Ramos (cell line): ENCODE results near the gene PRRC2B.
"Not testable (repeated sequence)": the region's sequence is repeated elsewhere in the genome, so short reads cannot be mapped to it uniquely, and the experiment has no call there.

Experiments
- in situ Hi-C: fragments of 300-500 bp; cut with MboI; formaldehyde crosslinking; loops from one replicate; pipeline ENCODE4 v1.14.3; 2022; ENCODE audit warnings: low sequenced_read_pairs; ENCODE audit not compliant: unreplicated experiment

PRRC2B gene

GRCh38 chr9:131385296-131385695, 8.6 kb upstream of the PRRC2B start:
- in situ Hi-C loops: no loop called here

- in situ Hi-C loops: no loop called here
Measured at GRCh38 chr9:131386281-131386680, 7.6 kb upstream of the PRRC2B start.

- in situ Hi-C loops: no loop called here
Measured at GRCh38 chr9:131387394-131387793, 6.5 kb upstream of the PRRC2B start.

GRCh38 chr9:131391020-131391419, 2.9 kb upstream of the PRRC2B start:
- in situ Hi-C loops: no loop called here

GRCh38 chr9:131391504-131391903, 2.4 kb upstream of the PRRC2B start:
- in situ Hi-C loops: no loop called here

GRCh38 chr9:131394464-131395156, 724 bp downstream of the PRRC2B start:
- in situ Hi-C loops: no loop called here

GRCh38 chr9:131395157-131396098, 1.5 kb downstream of the PRRC2B start:
- in situ Hi-C loops: no loop called here

- in situ Hi-C loops: not testable (repeated sequence)
Measured at GRCh38 chr9:131396099-131396479, 2.2 kb downstream of the PRRC2B start.

- in situ Hi-C loops: no loop called here
Measured at GRCh38 chr9:131396626-131397025, 2.7 kb downstream of the PRRC2B start.

GRCh38 chr9:131397100-131397790, 3.4 kb downstream of the PRRC2B start:
- in situ Hi-C loops: no loop called here

GRCh38 chr9:131398204-131398603, 4.3 kb downstream of the PRRC2B start:
- in situ Hi-C loops: no loop called here

- in situ Hi-C loops: no loop called here
Measured at GRCh38 chr9:131399972-131400371, 6.1 kb downstream of the PRRC2B start.

- in situ Hi-C loops: no loop called here
Measured at GRCh38 chr9:131400627-131401026, 6.7 kb downstream of the PRRC2B start.

- in situ Hi-C loops: no loop called here
Measured at GRCh38 chr9:131402073-131402472, 8.2 kb downstream of the PRRC2B start.

GRCh38 chr9:131402738-131403492, 9.0 kb downstream of the PRRC2B start:
- in situ Hi-C loops: no loop called here

GRCh38 chr9:131403493-131403773, 9.5 kb downstream of the PRRC2B start:
- in situ Hi-C loops: no loop called here

- in situ Hi-C loops: no loop called here
Measured at GRCh38 chr9:131404581-131404980, 10.7 kb downstream of the PRRC2B start.

GRCh38 chr9:131404987-131405386, 11.1 kb downstream of the PRRC2B start:
- in situ Hi-C loops: no loop called here

- in situ Hi-C loops: no loop called here
Measured at GRCh38 chr9:131405428-131405827, 11.5 kb downstream of the PRRC2B start.

GRCh38 chr9:131405858-131406537, 12.1 kb downstream of the PRRC2B start:
- in situ Hi-C loops: no loop called here
